Measurements from ENCODE around the gene SLC12A8. TPM values are rescaled to one million over a fixed set of nuclear protein-coding genes. Genes with fewer than 3 reads are reported as not detected.

Gene SLC12A8
- total and polyA plus RNA-seq, 10 of the 15 experiments (the other 5 are each of a cell fraction or from before 2014, with no cell fraction given): 2.5 to 71.6 (median 50.1) TPM

- TF ChIP-seq ATF2 (IDR thresholded peaks at IDR 0.05; ENCODE audit: low read length): peak; percentile 66; the same call in 1 of the 2 replicates
Measured at GRCh38 chr3:125231895-125232294, 19.3 kb upstream of the SLC12A8 start (continued).

GRCh38 chr3:125229707-125230106 lies 17.2 kb upstream of the SLC12A8 start:
- TF ChIP-seq NFIC (IDR thresholded peaks at IDR 0.05; ENCODE audit: low read depth, low read length) (no peak), FOXM1 (IDR thresholded peaks at IDR 0.05; ENCODE audit: low read depth, low read length) (no peak), ZNF24 (IDR thresholded peaks at IDR 0.05) (no peak), KLF5 (IDR thresholded peaks at IDR 0.05; ENCODE audit: partially characterized antibody) (no peak), PAX8 (IDR thresholded peaks at IDR 0.05) (no peak), NFYB (IDR thresholded peaks at IDR 0.05; ENCODE audit: insufficient read depth, low read depth, low read length) (no peak), KAT2A (conservative IDR thresholded peaks at IDR 0.05; ENCODE audit: control insufficient read depth, low read depth, low read length) (no peak)
- no TSS peak for BruUV-seq (replicated peaks)

More at GRCh38 chr3:125229707-125230106, 17.2 kb upstream of the SLC12A8 start:
- Histone ChIP-seq H4K20me1 (ENCODE audit: control insufficient read depth, insufficient read depth) (no peaks in the 10 kb centered on the region), H3K9ac (ENCODE audit: control insufficient read depth, insufficient read depth, low read length) (no peak overlapping the region), H3K79me2 (ENCODE audit: control insufficient read depth, insufficient read depth, low read length) (no peaks in the 10 kb centered on the region), H3K4me2 (ENCODE audit: control insufficient read depth, insufficient read depth) (no peak overlapping the region), H2AFZ (ENCODE audit: control insufficient read depth, low read depth, low read length) (no peak overlapping the region), H3K4me3 (no peak overlapping the region), H3K36me3 (ENCODE audit: control insufficient read depth in 2 of 2, insufficient read depth in 2 of 2, low read length in 1 of 2) (peaks cover 2 to 8% of the 10 kb centered on the region in 2 experiments; a peak in 3 of 4 replicates), H3K9me3 (replicated peaks; ENCODE audit: control insufficient read depth, insufficient read depth, low read length) (no peaks in the 10 kb centered on the region; the same call in 2 of the 3 replicates), H3K27ac (ENCODE audit: control insufficient read depth, insufficient read depth) (no peak overlapping the region), H3K27me3 (replicated peaks in 1 of 2; ENCODE audit: control insufficient read depth in 2 of 2, insufficient read depth in 2 of 2, low read length in 1 of 2) (no peaks in the 10 kb centered on the region), H3K4me1 (ENCODE audit: control insufficient read depth, insufficient read depth, low read length) (peaks cover 5% of the 10 kb centered on the region; the same call in 1 of the 2 replicates)
- 96% methylated on average over 1 of the region's 1 CpG for WGBS (ENCODE audit: insufficient coverage, insufficient replicate concordance, low lambda C conversion rate, missing lambda C conversion rate)
- in situ Hi-C loops (cut with MboI): no loop called here
- ATAC-seq (no peak), DNase-seq (ENCODE audit: low read depth, low spot score) (no peak), FAIRE-seq (no peak)
- intact Hi-C loops (cut with micrococcal nuclease; ENCODE audit: unreplicated experiment): no loop called here
- ChIA-PET CTCF (interaction anchor here (0.9 kb wide), 1 partner anchor 209 kb away, joined by 4 read pairs; no protein-coding TSS in a partner anchor), POLR2A (no interaction called here), SMC1A (ENCODE audit: uncharacterized antibody, unreplicated experiment) (no interaction called here), RAD21 (ENCODE audit: unreplicated experiment) (no interaction called here)
